CD4-positive, alpha-beta T cell treated with Interleukin-2 at 100 ng/mL for 4 hours (primary cell): ENCODE results near the gene OBSCN.
A peak's percentile ranks its signal among the peaks of the same experiment; 100 is the strongest.
"Not testable (repeated sequence)": the region's sequence is repeated elsewhere in the genome, so short reads cannot be mapped to it uniquely, and the experiment has no call there.

Source experiments
- DNase-seq: peaks from one replicate; pipeline ENCODE4 v3.0.0-alpha.2; 2020; ENCODE audit warnings: low spot score

Gene OBSCN

GRCh38 chr1:228212966-228213844 is 5.4 kb downstream of the OBSCN start:
- DNase-seq: peak; percentile 88

- DNase-seq: no peak
Measured at GRCh38 chr1:228213917-228214808, 6.3 kb downstream of the OBSCN start.

GRCh38 chr1:228214921-228215662 is 7.2 kb downstream of the OBSCN start:
- no peak for DNase-seq

DNA sequence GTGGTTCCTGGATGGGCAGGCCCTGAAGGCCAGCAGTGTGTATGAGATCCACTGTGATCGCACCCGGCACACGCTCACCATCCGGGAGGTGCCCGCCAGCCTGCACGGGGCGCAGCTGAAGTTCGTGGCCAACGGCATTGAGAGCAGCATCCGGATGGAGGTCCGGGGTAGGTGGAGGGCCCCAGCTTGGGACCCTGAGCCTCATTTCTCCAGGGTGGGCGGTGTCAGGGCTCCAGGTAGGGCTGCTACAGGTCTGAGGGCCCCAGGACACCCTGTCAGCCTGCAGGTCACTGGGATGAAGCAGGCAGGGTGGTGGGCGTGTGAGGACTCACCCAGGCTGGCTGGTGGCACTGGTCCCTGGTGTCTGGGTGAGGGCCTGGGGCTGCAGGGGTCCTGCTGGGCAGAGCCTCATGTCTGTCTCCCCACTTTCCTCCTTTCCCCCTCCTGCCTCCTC is 7.8 kb downstream of the OBSCN start:
- DNase-seq: no peak

DNA sequence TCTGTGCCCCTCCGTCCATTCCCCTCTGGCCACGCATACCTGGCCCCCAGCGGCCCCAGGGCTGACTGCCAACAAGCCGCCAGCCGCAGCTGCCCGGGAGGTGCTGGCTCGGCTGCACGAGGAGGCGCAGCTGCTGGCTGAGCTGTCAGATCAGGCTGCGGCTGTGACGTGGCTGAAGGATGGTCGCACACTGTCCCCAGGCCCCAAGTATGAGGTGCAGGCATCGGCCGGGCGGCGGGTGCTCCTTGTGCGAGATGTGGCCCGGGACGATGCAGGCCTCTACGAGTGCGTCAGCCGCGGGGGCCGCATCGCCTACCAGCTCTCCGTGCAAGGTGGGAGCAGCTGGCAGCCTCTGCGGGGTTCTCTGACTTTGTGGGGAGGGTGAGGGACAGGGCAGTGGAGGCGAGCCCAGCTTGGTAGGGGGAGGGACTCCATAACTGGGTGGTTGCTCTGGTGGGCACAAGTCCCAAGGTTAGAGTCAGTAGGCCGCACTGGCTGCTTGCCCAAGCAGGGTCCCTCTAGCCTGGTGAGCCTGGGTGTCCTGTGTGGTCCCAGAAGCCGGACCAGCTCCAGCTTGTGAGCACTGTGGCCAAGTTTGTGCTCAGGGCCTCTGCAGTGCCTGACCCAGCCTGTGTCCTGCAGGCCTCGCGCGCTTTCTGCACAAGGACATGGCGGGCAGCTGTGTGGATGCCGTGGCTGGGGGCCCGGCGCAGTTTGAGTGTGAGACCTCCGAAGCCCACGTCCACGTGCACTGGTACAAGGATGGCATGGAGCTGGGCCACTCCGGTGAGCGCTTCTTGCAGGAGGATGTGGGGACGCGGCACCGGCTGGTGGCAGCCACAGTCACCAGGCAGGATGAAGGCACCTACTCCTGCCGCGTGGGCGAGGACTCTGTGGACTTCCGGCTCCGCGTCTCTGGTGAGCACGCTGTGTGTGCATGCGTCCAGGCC is 8.8 kb downstream of the OBSCN start:
- no peak for DNase-seq

DNA sequence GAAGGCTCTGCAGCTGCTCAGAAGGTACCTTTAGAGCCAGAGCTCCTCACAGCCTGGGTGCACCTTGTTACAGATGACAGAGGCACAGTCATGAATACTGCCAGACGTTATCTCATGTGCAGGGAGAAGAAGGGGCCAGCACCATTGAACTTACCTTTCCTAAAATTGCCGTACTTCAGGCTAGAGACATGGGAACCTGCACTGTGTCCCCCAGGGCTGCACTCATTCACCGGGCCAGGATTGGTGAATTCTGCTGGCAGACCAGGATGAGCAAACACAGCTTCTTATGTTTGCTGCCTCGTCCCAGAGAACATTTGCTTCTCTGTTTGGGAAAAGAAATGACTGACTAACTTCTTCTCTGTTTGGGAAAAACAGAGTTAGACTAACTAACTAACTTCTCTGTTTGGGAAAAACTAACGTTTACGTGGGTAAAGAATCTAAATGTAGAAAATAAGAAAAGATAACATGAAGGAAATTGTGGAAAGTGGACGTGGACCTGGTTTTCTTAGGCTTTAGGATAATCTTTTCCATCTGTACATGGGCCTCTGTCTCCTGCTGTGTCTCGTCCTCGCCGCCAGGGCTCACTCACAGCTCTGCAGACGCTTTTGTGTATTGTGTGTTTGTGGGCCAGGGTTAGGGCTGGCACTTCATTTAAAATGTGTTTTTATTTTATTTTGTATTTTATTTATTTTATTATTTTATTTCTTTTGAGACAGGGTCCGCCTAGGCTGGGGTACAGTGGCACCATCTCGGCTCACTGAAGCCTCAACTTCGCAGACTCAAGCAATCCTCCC is 9.9 kb downstream of the OBSCN start:
- DNase-seq: no peak

DNA sequence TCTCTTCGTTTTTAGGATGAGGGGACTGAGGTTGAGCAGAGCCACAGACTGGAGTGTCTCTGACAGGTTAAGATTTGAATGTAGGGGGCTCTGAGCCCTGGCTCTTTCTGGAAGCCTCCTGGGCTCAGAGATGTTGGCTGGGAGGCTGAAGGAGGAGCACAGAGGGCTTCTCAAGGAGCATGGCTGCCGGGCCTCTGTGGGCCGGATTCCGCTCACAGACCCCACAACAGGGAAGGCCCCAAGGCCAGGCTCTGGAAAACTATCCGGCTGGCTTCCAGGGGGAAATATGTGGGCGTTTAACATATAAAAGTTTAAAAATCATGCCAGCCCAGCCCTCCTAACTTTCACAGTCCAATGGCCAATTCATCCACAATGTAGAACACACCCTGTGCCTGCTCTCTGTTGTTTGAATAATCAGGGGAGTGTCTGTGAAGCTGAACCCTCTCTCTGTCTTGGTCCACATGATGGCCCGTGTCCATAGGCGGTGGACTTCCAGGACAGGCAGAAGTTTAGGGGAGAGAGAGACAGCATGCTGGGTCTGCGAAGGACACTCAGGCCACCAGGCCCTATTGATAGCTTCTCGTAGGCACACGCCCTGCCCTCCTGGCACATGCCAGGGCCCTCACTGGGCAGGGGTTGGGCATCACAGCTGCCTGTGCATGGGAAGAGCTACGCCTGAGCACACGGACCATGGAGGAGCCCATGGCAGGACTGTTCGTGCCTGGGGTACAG is 10.8 kb downstream of the OBSCN start:
- DNase-seq: no peak

- no peak for DNase-seq
Measured at GRCh38 chr1:228219245-228219961, 11.6 kb downstream of the OBSCN start.

DNA sequence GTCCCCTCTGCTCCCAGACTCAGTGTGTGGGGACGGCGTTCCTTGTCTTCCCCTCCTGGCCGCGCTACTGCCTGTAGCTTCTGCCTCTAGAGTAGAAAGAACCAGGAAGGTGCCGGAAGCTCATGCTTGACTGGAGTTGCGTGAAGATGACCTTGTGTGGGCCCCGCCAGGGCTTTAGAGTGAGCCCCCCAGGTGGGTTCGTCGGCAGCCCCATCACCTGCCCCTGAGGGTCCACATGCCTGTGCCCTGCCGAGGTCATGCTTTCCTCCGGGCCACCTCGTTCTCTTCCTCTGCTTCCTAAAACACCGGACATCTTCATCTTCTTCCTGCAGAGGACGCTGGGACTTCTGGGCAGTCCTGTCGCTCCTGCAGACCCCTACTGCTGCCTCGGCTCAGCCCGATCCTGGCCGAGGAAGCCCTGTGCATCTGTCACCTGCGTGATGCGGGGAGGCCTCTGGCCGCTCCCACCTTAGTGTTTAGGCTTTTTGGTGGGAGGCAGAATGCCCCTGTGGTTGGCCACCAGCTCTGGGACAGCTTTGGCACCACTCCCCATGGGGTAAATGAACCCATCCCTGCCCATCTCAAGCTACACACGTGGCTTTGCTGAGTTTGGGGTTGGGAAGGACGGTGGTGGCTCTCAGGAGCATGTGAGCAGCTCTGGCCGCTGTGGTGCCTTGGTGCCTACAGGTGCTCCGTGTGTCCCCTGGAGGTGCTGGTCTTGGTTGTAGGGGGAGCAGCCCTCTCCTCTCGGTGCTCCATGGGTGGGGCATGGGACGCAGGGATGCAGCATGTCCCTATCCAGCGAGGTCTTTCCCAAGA is 12.3 kb downstream of the OBSCN start:
- DNase-seq: no peak

DNA sequence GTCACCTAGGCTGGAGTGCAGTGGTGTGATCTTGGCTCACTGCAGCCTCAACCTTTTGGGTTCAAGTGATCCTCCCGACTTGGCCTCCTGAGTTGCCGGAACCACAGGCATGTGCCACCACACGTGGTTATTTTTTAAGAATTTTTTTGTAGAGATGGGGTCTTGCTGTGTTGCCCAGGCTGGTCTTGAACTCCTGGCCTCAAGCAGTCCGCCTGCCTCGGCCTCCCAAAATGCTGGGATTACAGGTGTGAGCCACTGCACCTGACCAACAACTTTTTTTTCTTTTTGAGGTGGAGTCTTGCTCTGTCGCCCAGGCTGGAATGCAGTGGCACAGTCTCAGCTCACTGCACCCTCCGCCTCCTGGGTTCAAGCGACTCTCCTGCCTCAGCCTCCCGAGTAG is 13.3 kb downstream of the OBSCN start:
- DNase-seq: not testable (repeated sequence)

DNA sequence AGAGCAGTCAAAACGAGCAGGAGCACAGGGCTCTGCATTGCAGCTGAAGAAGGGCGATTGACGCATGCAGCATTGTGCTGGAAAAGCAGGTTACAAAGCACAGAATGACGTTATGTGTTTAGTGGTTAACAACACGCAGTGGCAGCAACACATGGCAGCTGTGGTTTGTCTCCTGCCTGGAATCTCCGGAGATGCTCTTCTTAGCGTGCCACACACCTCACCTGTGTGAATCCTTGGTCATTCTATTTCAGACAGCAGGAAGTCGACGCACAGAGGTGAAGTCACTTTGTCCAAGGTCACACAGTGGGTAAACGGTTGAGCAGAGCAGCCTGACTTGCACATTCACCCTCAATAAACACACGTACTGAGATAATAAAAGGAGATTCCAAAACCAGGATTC is 14.7 kb downstream of the OBSCN start:
- no peak for DNase-seq

DNA sequence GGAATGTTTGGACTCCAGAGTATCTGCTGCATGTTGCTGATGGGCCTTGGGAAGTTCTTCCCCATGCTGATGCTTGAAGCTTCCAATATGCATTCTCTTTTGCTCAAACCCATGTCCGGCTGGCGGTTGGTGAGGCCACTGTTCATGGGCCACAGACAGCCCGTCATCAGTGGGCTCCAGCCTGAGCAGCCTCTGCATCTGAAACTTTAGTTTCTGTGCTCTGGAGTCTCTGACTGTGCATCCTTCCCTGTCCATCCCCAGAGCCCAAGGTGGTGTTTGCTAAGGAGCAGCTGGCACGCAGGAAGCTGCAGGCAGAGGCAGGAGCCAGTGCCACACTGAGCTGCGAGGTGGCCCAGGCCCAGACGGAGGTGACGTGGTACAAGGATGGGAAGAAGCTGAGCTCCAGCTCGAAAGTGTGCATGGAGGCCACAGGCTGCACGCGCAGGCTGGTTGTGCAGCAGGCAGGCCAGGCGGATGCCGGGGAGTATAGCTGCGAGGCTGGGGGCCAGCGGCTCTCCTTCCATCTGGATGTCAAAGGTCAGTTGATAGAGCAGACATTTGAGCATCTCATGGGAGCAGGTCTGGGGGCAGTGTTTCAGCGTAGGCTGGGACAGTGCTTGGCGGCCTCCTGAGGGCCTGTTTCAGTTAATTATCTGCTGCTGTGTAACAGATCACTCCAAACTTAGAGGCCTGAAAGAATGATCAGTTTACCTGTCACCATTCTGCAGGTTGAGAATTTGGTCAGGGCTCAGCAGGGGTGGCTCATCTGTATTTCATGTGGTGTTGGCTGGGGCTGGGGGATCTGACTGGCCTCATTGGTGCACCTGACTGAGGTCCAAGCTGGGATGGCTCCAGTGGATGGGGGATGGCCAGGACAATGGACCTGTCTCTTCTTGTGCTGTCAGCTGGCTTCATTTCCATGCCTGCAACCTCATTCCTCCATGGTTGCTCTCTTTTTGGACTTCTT is 16.6 kb downstream of the OBSCN start:
- no peak for DNase-seq

DNA sequence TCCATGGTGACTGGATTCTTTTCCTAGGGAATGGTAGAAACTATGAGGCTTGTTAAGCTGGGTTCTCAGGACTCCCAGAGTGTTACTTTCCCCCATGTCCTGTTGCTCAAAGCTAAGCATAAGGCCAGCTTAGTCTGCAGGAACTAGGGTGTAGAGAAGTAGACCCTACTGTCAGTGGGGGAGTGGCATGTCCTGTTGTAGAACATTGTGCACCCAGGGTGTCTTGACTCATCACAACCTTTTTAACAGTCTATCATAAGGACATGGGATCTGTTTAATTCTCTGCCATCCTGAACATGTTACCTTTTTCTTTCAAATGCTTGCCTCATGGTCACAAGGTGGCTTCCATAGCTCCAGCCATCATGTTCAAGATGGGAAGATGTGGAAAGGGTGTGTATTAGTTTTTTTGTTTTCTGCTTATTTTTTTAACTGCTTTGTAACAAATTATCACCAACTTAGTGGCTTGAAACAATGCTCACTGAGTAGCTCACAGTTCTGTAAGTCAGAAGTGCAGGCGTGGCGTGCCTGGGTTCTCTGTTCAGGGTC is 17.4 kb downstream of the OBSCN start:
- no peak for DNase-seq

GRCh38 chr1:228225740-228226139 is 17.9 kb downstream of the OBSCN start:
- DNase-seq: no peak

- no peak for DNase-seq
Measured at GRCh38 chr1:228226141-228226874, 18.5 kb downstream of the OBSCN start.
